Measurements from ENCODE around the gene NKD1.
"Not testable (repeated sequence)": the region's sequence is repeated elsewhere in the genome, so short reads cannot be mapped to it uniquely, and the experiment has no call there.

Gene NKD1

GRCh38 chr16:50559804-50560514, 11.8 kb downstream of the NKD1 start:
- no peak for DNase-seq

DNA sequence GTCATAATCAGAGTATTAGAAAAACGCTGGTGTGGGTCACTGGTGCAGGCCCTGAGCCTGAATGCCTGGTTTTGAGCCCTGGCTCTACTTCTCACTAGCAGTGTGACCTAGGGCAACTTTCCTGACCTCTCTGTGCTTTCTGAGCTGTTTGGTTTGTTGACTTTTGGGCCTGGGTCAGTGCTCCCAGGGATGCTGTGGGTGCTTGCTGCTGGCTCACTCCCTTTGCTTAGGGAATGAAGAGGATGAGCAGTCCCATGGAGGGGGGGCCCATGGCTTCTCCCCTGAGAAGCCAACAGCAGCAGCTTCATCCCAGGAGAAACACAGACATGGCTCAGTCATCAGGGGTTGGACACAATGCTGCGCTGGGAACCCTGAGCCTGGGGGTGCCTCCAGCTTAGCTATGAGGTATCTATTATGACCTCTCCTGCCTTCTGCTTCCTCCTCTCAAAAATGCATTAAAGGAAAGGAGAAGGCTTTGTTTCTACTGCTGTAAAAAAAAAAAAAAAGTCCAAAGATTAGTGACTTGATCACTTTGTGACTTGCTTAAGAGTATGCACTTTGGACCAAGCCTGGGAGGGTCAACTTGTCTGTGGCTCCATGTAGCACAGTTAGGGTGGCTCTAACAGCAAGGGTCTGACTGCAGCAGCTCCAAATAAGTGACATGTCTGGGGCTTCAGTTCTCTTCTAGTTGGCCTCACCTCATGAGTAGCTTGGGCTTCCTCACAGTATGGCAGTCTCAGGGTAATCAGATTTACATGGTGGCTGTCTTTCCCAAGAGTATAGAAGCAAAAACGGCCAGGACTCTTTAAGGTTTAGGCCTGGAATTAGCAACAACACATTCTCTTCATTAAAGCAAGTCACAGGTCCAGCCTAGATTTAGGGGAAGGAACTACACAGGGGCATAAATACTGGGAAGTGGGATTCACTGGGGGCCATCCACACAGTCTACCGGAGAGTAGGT, 13.0 kb downstream of the NKD1 start:
- no peak for DNase-seq

DNA sequence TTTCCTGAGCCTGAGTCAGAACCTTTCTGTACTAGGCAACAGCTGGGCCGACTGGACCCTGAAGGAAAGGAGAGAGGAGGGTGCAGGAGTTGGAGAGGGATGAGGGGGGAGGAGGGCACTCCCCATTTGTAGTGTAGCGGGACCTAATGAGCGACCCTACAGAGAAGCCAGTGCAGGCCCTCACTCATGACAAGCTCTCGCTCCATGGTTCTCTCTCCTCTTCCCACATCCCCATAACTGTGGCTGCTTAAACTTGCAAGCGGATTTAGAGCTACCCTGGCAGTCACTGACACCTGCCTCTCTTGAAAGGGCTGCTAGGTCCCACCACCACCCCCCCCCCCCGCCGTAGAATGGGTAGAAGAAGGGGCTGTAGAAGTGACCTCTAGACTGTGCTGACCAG, 14.5 kb downstream of the NKD1 start:
- DNase-seq = no peak

DNA sequence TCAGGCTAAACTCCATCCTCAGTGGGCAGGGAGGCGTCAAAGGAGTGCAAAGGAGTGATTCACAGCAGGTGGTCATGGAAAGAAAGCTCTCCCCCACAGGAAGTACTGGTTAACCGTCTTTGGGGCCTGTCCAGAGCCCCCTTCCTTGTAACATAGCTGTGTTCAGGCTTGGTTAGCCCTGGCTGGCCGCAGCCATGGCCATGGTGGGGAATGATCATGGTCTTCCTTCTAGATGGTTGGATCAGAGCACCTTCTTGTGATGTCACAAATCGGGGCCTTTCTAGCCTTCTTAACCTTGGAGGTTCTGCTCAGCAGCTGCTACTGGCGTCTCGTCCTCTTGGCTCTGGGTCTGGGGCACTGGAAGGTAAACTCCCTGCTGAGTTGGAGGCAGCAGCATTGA, 15.8 kb downstream of the NKD1 start:
- DNase-seq = no peak

DNA sequence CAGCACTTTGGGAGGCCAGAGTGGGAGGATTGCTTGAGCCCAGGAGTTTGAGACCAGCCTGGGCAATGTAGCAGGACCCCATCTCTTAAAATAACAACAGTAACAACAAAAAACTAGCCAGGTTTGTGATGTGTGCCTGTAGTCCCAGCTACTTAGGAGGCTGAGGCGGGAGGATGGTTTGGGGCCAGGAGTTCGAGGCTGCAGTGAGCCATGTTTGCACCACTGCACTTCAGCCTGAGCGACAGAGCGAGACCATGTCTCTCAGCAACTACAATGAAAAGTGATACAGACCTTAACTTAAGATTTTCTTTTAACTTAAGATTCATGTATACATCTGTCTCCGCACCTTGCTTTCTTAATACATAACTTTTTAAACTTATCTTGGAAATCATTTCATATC, 17.2 kb downstream of the NKD1 start:
- DNase-seq = no peak

DNA sequence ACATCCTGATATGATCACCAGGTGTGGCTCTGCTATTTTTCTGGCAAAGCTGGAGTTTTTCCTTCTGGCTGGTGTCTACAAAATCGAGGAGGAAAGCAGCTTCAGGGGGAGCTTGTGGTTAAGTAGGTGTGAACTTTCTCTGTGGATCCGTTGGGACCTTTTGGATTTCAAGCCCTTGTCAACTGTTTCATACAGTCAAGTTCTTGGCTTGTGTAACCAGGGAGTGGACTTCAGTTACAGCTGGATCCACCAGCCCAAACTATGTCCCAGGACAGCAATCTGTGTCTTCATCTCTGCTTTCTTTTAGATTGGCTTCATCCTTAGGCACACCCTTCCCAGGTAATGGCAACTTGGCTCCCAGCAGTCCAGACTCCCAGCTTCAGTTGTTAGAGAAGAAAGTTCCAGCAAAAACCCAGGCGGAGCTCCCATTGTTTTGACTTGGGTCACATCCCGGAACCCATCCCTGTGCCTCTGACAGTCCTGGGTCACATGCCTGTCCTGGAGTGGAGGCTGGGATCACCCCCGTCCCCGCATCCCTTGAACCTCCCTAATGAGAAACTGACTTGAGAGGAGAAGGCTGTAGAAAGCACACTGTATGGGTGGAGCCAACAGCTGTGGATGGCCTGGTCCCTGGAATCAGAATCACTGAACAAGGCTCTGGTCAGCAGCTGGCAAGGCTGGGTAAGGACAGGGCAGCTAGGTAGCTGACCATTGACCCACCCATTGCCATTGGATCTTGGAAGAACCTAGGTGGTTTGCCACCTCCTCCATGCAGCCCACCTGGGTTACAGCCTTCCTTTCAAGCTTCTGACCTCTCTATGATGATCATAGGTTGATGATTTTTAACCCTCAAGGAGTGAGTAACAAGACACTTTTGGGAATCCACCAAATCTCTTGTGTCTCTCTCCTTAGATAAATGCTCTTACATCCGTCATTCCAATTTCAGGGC, 18.1 kb downstream of the NKD1 start:
- no peak for DNase-seq

DNA sequence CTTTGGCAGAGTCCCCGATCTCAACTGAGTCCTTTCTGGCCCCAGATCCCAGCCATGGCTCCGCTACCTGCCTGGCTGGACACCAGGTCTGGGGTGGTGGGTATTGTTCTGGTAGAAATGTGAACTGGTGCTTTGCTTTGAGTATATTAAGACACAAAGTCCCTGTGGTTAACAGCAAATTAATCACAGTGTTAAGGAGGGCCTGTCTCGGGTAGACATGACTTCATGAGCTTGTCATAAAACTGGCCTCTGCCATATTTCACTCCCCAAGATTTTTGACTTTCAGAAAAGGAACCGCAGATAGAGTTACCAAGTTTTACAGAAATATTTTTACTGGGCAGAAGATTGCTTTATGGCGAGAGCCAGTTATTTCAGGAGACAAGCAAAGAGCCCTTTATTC, 19.5 kb downstream of the NKD1 start:
- no peak for DNase-seq

DNA sequence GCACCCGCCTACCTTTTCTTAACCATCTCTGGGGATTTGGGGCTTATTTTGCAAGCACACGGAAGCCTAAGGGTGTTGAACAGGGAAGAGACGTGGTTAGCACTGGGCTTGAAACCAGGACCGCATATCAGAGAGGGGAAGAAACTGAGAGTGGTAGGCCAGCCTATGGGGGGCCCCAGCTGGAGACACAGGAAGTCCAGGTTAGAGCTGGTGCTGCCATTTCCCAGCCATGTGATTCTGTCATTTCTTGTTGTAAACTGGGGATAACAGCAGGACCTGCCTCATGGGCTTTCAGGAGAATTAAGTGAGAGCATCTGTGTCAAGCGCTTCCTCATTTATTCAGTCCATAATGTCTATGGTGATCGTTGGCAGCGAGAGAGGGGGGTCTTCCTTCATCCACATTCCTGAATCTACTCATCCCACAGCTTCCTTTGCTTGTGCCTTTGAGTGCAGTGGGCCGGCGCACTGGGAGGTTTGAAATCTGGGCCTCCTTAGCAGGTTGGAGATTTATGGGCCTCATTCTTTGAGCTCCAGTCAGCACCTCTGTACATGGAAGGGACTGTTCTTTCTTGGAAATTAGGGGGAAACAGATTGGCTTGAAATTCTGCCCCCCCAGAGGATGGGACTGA, 20.1 kb downstream of the NKD1 start:
- no peak for DNase-seq

DNA sequence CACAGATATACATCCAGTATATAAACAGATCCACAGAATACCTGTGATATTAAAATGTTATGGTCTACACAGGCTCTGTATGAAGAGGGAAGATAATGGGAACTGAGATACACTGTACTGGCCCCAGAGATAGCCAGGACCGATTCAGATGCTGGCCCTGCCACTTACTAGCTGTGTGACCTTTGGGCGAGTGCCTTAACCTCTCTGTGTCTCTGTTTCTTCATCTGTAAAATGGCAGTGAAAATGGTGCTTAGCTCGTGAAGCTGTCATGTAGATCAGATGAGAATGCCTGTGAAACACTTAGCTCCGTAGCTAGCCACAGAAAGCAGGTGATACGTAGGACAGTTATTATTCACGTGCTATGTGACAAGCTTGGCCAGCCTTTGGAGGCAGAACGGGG, 22.2 kb downstream of the NKD1 start:
- DNase-seq = no peak

GRCh38 chr16:50570808-50571598, 22.8 kb downstream of the NKD1 start:
- DNase-seq = no peak

DNA sequence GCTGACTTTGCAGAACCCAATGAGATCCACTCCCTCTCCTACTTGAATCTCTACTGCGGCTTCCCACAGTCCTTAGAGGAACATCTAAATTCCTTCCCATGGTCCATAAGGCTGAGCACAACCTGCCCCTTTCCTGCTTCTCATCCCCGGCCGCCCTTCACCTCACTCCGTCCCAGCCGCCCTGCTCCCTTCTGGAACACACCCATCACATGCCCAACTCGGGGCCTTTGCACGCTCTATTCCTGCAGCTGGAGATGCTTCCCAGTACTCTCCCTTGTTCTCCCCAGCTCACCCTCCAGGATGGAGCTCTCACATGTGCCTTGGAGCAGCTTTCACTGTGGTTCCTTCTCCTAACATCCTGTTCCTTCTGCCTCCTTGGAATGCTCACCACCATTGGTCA, 23.6 kb downstream of the NKD1 start:
- DNase-seq = no peak

- DNase-seq = no peak
Observed at GRCh38 chr16:50572700-50573099, 24.5 kb downstream of the NKD1 start.

DNA sequence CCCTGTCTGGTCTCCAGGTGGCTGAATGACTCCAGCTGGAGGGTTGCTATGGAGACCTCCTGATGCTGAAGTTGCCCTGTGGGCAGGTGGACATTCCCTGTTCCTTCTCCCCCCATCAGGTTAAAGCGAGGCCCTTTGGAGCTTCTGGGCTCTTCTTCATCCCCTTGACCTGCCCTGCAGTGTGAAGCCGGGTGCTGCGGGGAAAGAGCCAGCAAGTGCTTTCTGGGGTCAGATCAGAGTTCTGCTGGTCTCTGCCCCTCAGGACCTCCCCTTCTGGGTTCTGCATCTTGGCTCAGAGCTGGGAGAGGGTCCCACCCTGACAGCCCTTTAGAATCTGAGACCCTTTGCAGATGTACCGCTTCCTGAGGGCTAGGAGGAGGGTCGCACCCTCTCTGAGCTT, 25.1 kb downstream of the NKD1 start:
- DNase-seq = no peak

GRCh38 chr16:50573947-50574744, 25.9 kb downstream of the NKD1 start:
- no peak for DNase-seq

DNA sequence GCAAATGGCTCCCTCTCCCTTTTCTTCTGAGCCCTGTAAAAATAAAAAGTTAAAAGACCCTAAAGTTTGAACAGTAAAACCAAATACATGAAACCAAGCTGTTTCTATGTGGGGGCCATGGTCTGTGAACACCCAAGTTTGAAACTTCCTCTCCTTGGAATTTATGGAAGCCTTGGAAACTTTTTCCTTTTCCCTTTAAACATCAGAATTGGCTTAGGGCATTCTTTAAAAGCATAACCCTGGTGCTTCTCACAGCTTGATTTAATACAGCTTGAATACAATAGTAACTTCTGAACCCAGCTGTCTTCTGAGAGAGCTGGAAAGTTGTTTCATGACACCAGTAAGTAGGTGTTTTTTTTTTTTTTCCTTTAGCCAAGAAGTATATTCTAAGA, 26.5 kb downstream of the NKD1 start:
- no peak for DNase-seq

GRCh38 chr16:50575743-50576142, 27.5 kb downstream of the NKD1 start:
- DNase-seq = no peak

- DNase-seq = no peak
Observed at GRCh38 chr16:50576403-50577113, 28.4 kb downstream of the NKD1 start.

GRCh38 chr16:50578137-50578536, 29.9 kb downstream of the NKD1 start:
- no peak for DNase-seq

DNA sequence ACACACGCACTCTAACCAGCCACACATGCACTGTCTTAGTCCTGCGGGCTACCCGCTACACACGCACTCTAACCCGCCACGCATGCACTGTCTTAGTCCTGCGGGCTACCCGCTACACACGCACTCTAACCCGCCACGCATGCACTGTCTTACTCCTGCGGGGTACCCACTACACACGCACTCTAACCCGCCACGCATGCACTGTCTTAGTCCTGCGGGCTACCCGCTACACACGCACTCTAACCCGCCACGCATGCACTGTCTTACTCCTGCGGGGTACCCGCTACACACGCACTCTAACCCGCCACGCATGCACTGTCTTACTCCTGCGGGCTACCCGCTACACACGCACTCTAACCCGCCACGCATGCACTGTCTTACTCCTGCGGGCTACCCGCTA, 31.2 kb downstream of the NKD1 start:
- DNase-seq = not testable (repeated sequence)

- DNase-seq = no peak
Observed at GRCh38 chr16:50580180-50580798, 32.1 kb downstream of the NKD1 start.
